HG03135 (cell line): ENCODE measurements around the gene DGKB.

Experiments
- ATAC-seq: cut with Tn5 transposase; IDR thresholded peaks from one replicate; pipeline ENCODE4 v1.9.1; 2021; ENCODE audit warnings: mild to moderate bottlenecking, moderate library complexity; ENCODE audit not compliant: unreplicated experiment

DGKB gene

DNA sequence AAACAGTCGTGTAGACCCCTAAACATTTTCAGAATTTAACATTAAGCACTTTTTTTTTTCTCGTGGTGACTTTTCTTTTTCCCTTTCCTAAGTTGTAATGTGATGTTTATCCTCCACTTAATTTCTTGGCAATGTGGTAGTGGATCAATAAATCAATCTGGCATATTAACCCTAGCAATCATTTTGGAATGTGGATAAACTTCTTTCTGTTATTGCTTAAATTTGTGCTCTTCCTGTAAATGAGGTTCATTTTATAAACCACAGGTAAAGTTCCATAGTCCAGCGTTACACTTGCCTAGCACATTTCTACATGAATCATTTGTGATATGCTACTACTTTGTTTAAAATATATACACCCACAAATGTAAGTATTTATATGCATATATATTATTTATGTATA, 665.7 kb downstream of the DGKB start:
- ATAC-seq, result no peak

DNA sequence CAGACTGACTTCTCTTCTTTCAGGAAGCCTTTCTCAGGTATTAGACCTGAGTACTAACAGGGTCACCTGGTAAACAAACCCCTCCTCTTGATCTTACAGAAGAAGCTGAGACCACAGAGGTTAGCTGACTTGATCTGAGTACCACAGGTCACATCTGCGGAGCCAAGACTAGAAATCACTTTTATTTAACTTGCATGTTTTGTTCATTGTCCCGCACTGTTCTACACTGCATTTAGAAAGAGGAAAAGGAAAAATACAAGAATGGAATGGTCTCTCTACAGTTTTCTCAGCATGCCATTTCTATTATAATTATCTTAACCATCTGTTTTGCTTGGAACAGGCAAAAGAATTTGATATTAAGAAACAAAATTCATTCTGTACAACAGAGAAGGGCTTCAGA, 667.5 kb downstream of the DGKB start:
- no peak for ATAC-seq

DNA sequence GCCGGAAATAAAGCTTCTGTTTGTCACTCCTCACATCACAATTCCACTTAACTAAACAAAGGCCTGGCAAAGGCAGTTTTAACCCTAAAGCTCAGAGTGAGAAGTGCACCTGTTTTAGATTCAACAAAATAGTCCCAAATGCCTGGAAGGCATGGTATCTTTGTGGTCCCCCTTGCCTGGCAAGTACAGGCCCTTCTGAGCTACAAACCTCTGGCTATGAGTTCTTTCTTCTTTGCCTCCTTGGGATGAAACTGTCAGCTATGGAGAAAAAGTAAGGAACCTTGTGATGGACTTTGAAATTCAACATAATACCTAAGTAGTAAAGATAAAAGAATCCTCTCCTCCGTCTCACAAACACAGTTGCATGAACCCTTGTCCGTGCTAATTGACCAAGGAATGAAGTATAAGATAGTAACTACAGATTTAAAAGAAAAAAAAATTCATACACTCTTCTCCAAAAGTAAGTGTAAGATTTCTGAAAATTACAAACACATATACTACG, 668.6 kb downstream of the DGKB start:
- ATAC-seq, result no peak

- ATAC-seq, result no peak
These were observed 669.3 kb downstream of the DGKB start for GRCh38 chr7:14233076-14233867.

DNA sequence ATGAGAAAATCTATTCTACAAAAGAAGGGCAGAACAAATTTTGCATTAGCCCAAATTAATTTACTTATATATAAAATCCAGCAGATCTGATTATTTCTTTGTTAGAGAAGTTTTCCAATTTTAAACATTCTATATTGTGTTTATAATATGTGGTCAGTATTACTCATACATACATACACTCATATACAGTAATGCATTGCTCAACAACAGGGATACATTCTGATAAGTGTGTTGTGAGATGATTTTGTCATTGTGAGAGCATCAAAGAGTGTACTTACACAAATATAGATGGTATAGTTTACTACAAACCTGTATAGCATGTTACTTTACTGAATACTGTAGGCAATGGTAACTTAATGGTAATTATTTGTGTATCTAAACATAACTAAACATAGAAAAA, 673.5 kb downstream of the DGKB start:
- no peak for ATAC-seq

DNA sequence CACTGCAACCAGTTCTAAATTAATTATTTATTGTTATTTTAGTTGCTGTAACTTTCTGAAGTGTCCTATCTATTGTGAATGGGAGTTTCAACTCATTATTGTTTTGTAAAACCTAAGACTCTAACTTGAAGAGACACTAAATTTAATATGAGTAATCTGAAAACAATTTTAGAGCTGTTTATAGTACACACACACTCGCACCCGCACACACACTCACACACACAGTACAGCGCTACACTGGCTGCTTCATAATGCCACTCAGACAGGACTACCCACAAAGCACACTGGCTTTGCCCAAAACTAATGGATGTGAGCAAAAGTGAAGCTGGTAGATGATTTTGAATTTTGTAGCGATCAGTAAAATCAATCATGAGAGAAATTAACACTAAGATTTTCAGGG, 674.2 kb downstream of the DGKB start:
- ATAC-seq, result no peak

- ATAC-seq, result no peak
These were observed 676.4 kb downstream of the DGKB start for GRCh38 chr7:14226126-14226525.

DNA sequence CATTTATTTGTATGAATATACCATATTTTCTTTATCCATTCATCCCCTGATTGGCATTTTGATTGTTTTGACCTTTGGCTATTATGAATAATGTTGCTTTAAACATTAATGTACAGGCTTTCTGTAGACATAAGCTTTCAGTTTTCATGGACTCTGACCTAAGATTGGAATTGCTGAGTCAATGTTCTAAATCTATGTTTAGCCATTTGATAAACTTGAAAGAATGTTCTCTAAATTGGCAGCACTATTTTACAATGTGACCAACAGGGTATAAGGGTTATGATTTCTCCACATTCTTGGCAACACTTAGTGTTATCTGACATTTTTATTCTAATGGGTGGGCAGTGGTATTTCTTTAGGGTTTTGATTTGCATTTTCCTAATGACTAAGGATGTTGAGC, 683.4 kb downstream of the DGKB start:
- ATAC-seq, result no peak

GRCh38 chr7:14218338-14218737, 684.2 kb downstream of the DGKB start:
- ATAC-seq, result no peak

DNA sequence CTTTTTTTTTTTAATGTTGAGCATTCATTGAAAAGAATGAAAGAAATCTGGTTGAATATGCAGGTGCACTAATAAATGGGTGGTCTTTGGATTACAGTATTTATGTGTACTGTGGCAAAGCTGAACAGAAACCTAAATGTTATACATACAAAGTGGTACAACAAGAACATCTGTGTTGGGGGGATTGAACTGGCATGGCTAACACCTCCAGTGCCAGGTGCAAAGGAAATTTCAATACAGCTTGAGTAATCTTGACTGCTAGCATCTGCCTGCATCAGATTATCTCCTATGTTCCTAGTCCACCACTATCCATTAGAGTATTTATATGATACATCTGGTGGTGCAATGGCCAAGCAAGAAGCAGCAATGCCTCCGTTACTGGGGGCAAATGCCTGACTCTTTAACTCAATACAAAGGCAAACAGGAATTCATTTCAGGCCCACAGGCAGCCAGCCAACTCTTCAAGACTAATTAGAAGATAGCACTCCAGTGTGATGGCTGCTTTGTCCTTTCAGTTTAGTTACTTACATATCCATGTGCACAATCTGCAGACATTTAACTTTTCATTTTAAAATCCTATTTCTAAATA, 692.6 kb downstream of the DGKB start:
- ATAC-seq, result no peak

DNA sequence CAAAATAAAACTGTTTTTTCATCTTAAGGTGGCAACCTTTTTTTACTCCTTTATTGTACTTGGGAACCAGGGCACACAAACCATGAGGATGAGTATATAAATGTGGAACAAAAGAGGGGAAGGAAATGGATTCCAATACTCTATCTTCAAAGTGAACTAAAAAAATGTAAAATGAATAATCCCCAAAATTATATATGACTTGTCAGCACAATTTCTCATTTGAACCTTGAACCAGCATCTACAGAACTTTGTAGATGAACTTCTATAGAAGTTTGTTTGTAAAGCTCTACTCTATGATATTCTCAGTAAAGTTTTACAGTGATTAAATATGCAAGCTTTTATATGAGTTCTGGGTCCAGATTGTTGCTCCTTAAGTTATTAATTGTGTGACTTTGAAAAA, 694.8 kb downstream of the DGKB start:
- no peak for ATAC-seq

DNA sequence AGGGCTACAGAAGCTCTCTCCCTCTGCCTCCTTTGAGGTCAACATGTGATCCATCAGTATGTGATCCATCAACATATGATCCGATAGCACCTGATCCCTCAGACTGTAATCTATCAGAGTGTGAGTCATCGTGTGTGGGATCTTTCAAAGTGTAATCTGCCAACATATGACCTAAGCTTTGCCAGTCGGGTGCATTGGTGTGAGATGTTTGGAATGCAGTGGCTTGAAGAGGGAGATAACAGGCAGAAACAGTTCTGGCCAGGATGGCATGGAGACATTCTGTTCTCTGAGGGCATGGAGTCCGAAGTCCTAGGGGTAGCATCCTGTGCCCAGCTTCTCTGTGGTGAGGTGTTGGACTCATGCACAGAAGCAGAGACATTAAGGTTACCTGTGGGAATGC, 695.4 kb downstream of the DGKB start:
- ATAC-seq, result no peak

DNA sequence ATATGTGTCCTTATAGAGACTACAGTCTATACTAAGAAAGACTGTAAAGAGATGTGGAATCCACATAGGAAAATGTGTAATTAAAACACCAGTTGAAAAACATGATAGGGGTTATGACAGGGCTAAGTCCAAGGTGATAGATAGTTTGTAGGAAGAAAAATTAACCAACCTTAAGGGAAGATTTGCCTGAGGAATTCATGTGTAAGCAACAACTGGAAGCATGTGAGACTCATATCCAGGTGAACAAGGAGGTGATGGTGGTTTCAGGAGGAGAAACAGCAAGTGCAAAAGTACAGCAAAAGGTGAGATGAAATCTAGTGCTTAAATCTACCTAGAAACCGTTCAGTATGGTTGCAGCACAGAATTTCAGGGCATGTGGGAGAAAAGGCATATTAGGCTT, 696.4 kb downstream of the DGKB start:
- ATAC-seq, result no peak

DNA sequence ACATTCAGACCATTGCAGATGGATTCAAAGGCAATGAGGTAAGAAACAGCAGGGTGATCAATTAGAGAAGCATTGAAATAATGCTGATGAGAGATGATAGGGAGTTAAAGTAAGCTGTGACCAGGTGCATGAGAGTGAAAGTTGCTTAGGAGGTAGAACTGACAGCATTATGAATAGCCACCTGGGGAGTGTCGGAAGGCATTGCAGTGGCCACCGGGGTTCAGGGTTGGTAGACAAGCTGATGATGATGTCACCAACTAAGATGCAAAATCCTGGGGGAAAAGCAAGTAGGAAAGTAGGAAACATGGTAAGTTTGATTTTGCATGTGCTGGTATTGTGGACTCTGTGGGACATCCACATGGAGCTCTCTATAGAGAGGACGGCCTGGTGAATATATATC, 701.2 kb downstream of the DGKB start:
- ATAC-seq, result no peak

- no peak for ATAC-seq
These were observed 703.2 kb downstream of the DGKB start for GRCh38 chr7:14199336-14199735.

DNA sequence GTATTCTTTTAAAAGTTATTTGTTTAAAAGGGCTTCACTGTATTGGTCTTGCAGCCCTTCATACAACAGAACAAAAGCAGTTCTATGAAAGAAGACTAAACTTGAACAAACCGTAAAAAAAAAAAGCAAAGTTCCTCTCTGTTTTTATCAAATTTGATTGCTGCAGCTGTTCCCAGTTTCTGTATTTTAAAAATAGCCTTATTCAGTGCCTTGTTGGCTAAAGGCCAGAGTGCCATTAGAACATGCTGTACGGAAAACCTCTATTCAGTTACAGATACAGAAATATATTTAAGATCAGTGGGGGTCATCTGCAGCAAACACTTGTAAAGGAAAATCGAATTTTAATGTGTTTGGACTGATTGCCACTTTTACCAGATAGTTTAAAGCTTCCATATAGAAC, 705.3 kb downstream of the DGKB start:
- no peak for ATAC-seq

GRCh38 chr7:14196555-14196954, 706.0 kb downstream of the DGKB start:
- ATAC-seq, result no peak

GRCh38 chr7:14195871-14196270, 706.7 kb downstream of the DGKB start:
- ATAC-seq, result no peak

GRCh38 chr7:14195079-14195478, 707.5 kb downstream of the DGKB start:
- ATAC-seq, result no peak

GRCh38 chr7:14191686-14192098, 710.9 kb downstream of the DGKB start:
- ATAC-seq, result no peak

DNA sequence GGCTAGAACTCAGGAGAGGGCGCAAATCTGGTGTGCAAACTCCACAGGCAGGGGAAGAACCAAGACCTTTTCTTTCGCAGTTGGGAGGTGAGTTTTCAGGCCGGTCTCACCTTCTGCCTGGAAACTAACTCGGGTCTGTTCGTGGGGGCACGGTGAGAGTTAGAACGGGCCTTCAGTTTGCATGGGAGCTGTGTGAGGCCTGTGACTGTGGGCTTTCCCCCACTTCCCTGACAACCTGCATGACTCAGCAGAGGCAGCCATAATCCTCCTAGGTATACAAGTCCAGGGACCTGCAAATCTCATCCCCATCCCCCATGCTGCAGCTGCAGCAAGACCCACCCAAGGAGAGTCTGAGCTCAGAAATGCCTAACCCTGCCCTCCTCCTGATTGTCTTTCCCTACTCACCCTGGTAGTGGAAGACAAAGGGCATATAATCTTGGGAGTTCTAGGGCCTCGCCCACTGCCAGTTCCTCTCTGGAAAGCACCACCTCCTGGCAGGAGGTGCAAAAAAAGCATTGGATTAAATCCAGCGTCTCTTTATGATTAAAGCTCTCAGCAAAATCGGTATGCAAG, 718.2 kb downstream of the DGKB start:
- no peak for ATAC-seq

GRCh38 chr7:14179781-14180180, 722.8 kb downstream of the DGKB start:
- ATAC-seq, result no peak
